Cardiac fibroblast (primary cell): Measurements from ENCODE around the gene PCDHGA3.

Experiments
- DNase-seq, 2 donors: peaks; one replicate each; pipeline versions ENCODE4 v3.0.0 to v3.0.0-alpha.2; 2010; ENCODE audit warnings: low read depth in 2 of 2
- H3K4me3 ChIP-seq, 2 donors: replicated peaks in 1 of 2; 1 replicate in 1 of 2; 2 replicates in 1 of 2; pipeline ENCODE4 v1.5.1; 2011; ENCODE audit warnings: low read depth in 2 of 2, low read length in 2 of 2, mild to moderate bottlenecking in 2 of 2, moderate library complexity in 1 of 2
- TF ChIP-seq, protein P1 (sequence below): IDR thresholded peaks from one replicate; pipeline ENCODE4 v1.5.1; 2011; ENCODE audit warnings: low read depth, mild to moderate bottlenecking, low read length, inconsistent platforms

PCDHGA3 gene

DNA sequence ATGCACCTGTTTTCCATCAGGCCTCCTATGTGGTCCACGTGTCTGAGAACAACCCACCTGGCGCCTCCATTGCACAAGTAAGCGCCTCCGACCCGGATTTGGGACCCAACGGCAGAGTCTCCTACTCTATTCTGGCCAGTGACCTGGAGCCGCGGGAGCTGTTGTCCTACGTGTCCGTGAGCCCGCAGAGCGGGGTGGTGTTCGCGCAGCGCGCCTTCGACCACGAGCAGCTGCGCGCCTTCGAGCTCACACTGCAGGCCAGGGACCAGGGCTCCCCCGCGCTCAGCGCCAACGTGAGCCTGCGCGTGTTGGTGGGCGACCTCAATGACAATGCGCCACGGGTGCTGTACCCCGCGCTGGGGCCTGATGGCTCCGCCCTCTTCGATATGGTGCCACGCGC is 8.0 kb downstream of the PCDHGA3 start:
- TF ChIP-seq, protein P1, sequence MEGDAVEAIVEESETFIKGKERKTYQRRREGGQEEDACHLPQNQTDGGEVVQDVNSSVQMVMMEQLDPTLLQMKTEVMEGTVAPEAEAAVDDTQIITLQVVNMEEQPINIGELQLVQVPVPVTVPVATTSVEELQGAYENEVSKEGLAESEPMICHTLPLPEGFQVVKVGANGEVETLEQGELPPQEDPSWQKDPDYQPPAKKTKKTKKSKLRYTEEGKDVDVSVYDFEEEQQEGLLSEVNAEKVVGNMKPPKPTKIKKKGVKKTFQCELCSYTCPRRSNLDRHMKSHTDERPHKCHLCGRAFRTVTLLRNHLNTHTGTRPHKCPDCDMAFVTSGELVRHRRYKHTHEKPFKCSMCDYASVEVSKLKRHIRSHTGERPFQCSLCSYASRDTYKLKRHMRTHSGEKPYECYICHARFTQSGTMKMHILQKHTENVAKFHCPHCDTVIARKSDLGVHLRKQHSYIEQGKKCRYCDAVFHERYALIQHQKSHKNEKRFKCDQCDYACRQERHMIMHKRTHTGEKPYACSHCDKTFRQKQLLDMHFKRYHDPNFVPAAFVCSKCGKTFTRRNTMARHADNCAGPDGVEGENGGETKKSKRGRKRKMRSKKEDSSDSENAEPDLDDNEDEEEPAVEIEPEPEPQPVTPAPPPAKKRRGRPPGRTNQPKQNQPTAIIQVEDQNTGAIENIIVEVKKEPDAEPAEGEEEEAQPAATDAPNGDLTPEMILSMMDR = no peak
- H3K4me3 ChIP-seq = no peak overlapping the region
- DNase-seq = no peak

DNA sequence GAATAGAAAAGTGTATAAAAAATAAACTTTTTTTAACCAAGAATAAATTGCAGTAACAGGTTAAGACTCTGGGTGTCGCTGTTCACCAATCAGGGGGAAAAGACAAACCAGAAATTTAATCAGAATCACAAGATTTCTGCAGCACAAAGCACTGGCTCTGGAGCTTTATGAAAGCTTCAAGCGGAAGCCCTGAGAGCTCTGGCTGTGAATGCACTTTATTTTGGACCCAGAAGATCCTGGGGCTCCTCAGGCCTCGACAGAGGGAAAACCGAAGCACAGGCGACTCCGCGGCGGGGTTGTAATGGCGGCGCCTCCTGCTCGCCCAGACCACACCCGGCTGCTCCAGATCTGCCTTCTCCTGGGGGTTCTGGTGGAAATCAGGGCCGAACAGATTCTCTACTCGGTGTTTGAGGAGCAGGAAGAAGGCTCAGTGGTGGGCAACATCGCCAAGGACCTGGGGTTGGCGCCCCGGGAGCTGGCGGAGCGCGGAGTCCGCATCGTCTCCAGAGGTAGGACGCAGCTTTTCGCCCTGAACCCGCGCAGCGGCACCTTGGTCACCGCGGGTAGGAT is 11.4 kb downstream of the PCDHGA3 start, which contains the start of gene PCDHGA4:
PCDHGA4 (plus strand) TSS at position 122 of the 570 bp plus-strand sequence; CDS start at position 209, 87 bp downstream.
- DNase-seq = peak; percentile 31 to 50
- TF ChIP-seq, protein P1 = peak; percentile 56
- H3K4me3 ChIP-seq = peak within 1 kb of the TSS; percentile 33 to 52

DNA sequence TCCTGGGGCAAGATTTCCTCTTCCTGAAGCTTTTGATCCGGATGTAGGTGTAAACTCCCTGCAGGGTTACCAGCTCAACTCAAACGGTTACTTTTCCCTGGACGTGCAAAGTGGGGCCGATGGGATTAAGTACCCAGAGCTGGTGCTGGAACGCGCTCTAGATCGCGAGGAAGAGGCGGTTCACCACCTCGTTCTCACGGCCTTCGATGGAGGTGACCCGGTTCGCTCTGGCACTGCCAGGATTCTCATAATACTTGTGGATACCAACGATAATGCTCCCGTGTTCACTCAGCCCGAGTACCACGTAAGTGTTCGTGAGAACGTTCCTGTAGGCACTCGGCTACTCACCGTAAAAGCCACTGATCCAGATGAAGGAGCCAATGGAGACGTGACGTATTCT is 12.0 kb downstream of the PCDHGA3 start:
- peak overlapping the region in 1 of 2 donors; percentile 52 for H3K4me3 ChIP-seq
- TF ChIP-seq, protein P1 = no peak
- DNase-seq = no peak

DNA sequence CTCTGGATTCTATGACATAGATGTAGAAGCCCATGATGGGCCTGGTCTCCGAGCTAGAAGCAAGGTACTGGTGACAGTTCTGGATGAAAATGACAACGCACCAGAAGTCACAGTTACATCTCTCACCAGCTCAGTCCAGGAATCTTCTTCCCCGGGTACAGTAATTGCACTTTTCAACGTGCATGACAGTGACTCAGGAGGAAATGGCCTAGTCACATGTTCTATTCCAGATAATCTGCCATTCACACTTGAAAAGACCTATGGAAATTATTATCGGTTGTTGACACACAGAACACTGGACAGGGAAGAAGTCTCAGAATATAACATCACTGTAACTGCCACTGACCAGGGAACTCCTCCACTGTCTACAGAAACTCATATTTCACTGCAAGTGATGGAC is 12.5 kb downstream of the PCDHGA3 start:
- no peak for DNase-seq
- TF ChIP-seq, protein P1 = no peak
- no peak overlapping the region for H3K4me3 ChIP-seq

DNA sequence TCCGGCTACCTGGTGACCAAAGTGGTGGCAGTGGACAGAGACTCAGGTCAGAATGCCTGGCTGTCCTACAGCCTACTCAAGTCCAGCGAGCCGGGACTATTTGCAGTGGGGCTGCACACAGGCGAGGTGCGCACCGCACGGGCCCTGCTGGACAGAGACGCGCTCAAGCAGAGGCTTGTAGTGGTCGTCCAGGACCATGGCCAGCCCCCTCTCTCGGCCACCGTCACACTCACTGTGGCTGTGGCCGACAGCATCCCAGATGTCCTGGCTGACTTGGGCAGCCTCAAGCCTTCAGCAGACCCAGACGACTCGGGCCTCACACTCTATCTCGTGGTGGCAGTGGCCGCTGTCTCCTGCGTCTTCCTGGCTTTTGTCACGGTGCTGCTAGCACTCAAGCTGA is 13.3 kb downstream of the PCDHGA3 start:
- DNase-seq = no peak
- no peak overlapping the region for H3K4me3 ChIP-seq
- TF ChIP-seq, protein P1 = no peak

DNA sequence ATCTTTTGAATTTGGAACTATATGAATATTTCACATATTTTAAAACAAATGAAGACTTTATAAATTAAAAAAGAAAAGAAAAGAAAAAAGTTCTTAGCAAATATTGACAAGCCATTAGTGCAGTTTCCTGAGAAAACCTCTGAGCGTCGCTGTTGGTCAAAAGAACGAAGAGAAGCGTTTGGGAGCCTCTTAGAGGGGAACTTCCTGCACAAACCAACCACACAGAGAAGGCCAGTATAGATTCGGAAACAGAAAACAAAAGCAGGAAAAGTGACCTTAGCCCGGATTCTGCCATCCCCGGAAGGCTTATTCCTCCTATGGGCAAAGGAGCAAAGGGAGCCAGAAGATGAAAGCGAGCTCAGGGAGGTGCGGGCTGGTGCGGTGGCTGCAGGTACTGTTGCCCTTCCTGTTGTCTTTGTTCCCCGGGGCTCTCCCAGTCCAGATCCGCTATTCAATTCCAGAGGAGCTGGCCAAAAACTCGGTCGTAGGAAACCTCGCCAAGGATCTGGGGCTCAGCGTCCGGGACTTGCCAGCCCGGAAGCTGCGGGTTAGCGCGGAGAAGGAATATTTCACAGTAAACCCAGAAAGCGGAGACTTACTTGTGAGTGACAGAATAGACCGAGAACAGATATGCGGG is 16.3 kb downstream of the PCDHGA3 start, which contains the start of gene PCDHGB2:
PCDHGB2 (plus strand) TSS at position 205 of the 637 bp plus-strand sequence; CDS start at position 347, 142 bp downstream.
- peak; percentile 47 to 70 for DNase-seq
- TF ChIP-seq, protein P1 = peak; percentile 35
- H3K4me3 ChIP-seq = peak within 1 kb of the TSS; percentile 9 to 43
